Mesenchymal stem cell (in vitro differentiated cells and primary cell): Measurements from ENCODE around the gene OXCT2.
A peak's percentile ranks its signal among the peaks of the same experiment; 100 is the strongest.
"Not testable (repeated sequence)": the region's sequence is repeated elsewhere in the genome, so short reads cannot be mapped to it uniquely, and the experiment has no call there.

Experiments used
- DNase-seq: peaks from one replicate; pipeline ENCODE4 v3.0.0-alpha.2; 2013
- H2AFZ ChIP-seq: one replicate; pipeline ENCODE4 v1.6.1; 2013; ENCODE audit warnings: low read depth, mild to moderate bottlenecking, control low read depth, inconsistent platforms, low read length, moderate library complexity
- H2AK5ac ChIP-seq: 2 replicates; pipeline ENCODE4 v1.6.1; 2013; ENCODE audit warnings: low read length, moderate library complexity, mild to moderate bottlenecking, inconsistent platforms; ENCODE audit not compliant: severe bottlenecking
- H2BK120ac ChIP-seq: one replicate; pipeline ENCODE4 v1.6.1; 2013; ENCODE audit warnings: low read depth, mild to moderate bottlenecking, inconsistent platforms, low read length, moderate library complexity
- H2BK12ac ChIP-seq, 2 experiments: one replicate each; pipeline ENCODE4 v1.6.1; 2013; ENCODE audit warnings: inconsistent platforms in 2 of 2, low read length in 2 of 2, mild to moderate bottlenecking in 2 of 2, moderate library complexity in 2 of 2, control low read depth in 1 of 2
- H2BK15ac ChIP-seq: one replicate; pipeline ENCODE4 v1.6.1; 2013; ENCODE audit warnings: mild to moderate bottlenecking, low read depth, inconsistent platforms; ENCODE audit not compliant: poor library complexity, severe bottlenecking
- H2BK5ac ChIP-seq: 2 replicates; pipeline ENCODE4 v1.6.1; 2013; ENCODE audit warnings: low read depth, mild to moderate bottlenecking, low read length, control low read depth, inconsistent platforms; ENCODE audit not compliant: poor library complexity, severe bottlenecking
- H3K14ac ChIP-seq, 2 experiments: one replicate each; pipeline ENCODE4 v1.6.1; 2013; ENCODE audit warnings: inconsistent platforms in 2 of 2, low read length in 2 of 2, control low read depth in 1 of 2, mild to moderate bottlenecking in 1 of 2, moderate library complexity in 1 of 2
- H3K18ac ChIP-seq, 2 experiments: one replicate each; pipeline ENCODE4 v1.6.1; 2013; ENCODE audit warnings: inconsistent platforms in 2 of 2, low read length in 2 of 2, control low read depth in 1 of 2, low read depth in 1 of 2, mild to moderate bottlenecking in 1 of 2
- H3K23ac ChIP-seq, 2 experiments: one replicate each; pipeline ENCODE4 v1.6.1; 2013; ENCODE audit warnings: inconsistent platforms in 2 of 2, low read length in 2 of 2, mild to moderate bottlenecking in 2 of 2, moderate library complexity in 2 of 2, control low read depth in 1 of 2
- H3K27ac ChIP-seq: 2 replicates; pipeline ENCODE4 v1.5.1; 2013; ENCODE audit warnings: mild to moderate bottlenecking, moderate library complexity, low read length, control low read depth, inconsistent platforms; ENCODE audit not compliant: poor library complexity, severe bottlenecking
- H3K27me3 ChIP-seq, 2 experiments: 2 replicates each; pipeline versions ENCODE4 v1.6.1 to v1.7.0; 2013; ENCODE audit warnings: low read length in 2 of 2, mild to moderate bottlenecking in 2 of 2, moderate library complexity in 2 of 2, control low read depth in 1 of 2, inconsistent platforms in 1 of 2; ENCODE audit not compliant: control insufficient read depth in 1 of 2, insufficient read depth in 1 of 2
- H3K36me3 ChIP-seq, 2 experiments: 2 replicates each; pipeline versions ENCODE4 v1.6.1 to v1.7.0; 2013; ENCODE audit warnings: low read length in 2 of 2, control low read depth in 1 of 2, inconsistent platforms in 1 of 2, low read depth in 1 of 2, mild to moderate bottlenecking in 1 of 2; ENCODE audit not compliant: insufficient read depth in 2 of 2, control insufficient read depth in 1 of 2
- H3K4ac ChIP-seq, 2 experiments: one replicate each; pipeline ENCODE4 v1.6.1; 2013; ENCODE audit warnings: inconsistent platforms in 2 of 2, low read length in 2 of 2, mild to moderate bottlenecking in 2 of 2, moderate library complexity in 2 of 2, control low read depth in 1 of 2, low read depth in 1 of 2
- H3K4me1 ChIP-seq: 2 replicates; pipeline ENCODE4 v1.6.1; 2013; ENCODE audit warnings: low read depth, low read length, control low read depth; ENCODE audit not compliant: control insufficient read depth, insufficient read depth
- H3K4me2 ChIP-seq: 2 replicates; pipeline ENCODE4 v1.6.1; 2013; ENCODE audit warnings: low read length, mild to moderate bottlenecking, inconsistent platforms; ENCODE audit not compliant: poor library complexity, severe bottlenecking
- H3K4me3 ChIP-seq, 2 experiments: 2 replicates each; pipeline versions ENCODE4 v1.5.1 to v1.7.0; 2013; ENCODE audit warnings: low read length in 2 of 2, mild to moderate bottlenecking in 2 of 2, control low read depth in 1 of 2, low read depth in 1 of 2; ENCODE audit not compliant: insufficient read depth in 1 of 2
- H3K79me1 ChIP-seq: replicated peaks from 2 replicates; pipeline ENCODE4 v1.6.1; 2013; ENCODE audit warnings: mild to moderate bottlenecking, control low read depth, low read length, inconsistent platforms; ENCODE audit not compliant: poor library complexity, severe bottlenecking
- H3K9ac ChIP-seq: 2 replicates; pipeline ENCODE4 v1.7.0; 2013; ENCODE audit warnings: mild to moderate bottlenecking, low read length, moderate library complexity
- H3K9me3 ChIP-seq: 2 replicates; pipeline ENCODE4 v1.7.0; 2013; ENCODE audit warnings: mild to moderate bottlenecking, low read length; ENCODE audit not compliant: control insufficient read depth
- H4K8ac ChIP-seq: one replicate; pipeline ENCODE4 v1.6.1; 2013; ENCODE audit warnings: inconsistent platforms, mild to moderate bottlenecking, low read length, moderate library complexity
- H4K91ac ChIP-seq: one replicate; pipeline ENCODE4 v1.6.1; 2013; ENCODE audit warnings: mild to moderate bottlenecking, low read length, inconsistent platforms
- WGBS: methylation state at CpG from one replicate; pipeline ENCODE4 v1.1.7; 2013; ENCODE audit warnings: mixed read lengths; 5-methylcytosine and 5-hydroxymethylcytosine counted together

The OXCT2 gene

GRCh38 chr1:39775676-39776399 is 4.7 kb upstream of the OXCT2 start:
- not testable (repeated sequence) for H3K4me1 ChIP-seq, H2AK5ac ChIP-seq, H2BK12ac ChIP-seq, H3K4me2 ChIP-seq, DNase-seq, H3K23ac ChIP-seq, H3K27ac ChIP-seq, H3K9ac ChIP-seq, H2AFZ ChIP-seq, H3K14ac ChIP-seq, H3K36me3 ChIP-seq, H2BK120ac ChIP-seq, H3K9me3 ChIP-seq, H2BK5ac ChIP-seq, H3K4me3 ChIP-seq, H2BK15ac ChIP-seq, H4K8ac ChIP-seq, H3K18ac ChIP-seq, H4K91ac ChIP-seq, H3K4ac ChIP-seq, H3K79me1 ChIP-seq
- H3K27me3 ChIP-seq = peaks cover 15 to 34% of the 10 kb centered on the region in 2 experiments
- 75% methylated on average over 7 of the region's 20 CpGs for WGBS

DNA sequence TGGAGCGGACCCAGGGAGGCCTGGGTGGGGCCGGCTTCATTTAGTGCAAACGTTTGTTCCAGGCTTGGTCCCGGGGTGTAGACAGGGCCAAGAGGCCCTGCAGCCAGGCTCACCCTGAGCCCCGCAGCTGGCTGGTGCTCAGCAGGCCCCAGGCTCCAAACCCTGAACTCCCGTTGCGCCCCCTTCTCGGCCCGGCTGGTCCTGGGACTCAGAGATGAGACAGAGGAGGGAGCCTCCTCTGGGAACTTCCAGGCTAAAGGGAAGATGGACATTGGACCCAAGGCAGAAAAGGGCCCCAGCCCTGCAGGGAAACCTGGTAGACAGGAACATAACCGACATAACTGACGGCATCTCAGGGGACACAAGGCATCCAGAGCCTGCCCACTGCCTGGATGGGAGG is 4.0 kb upstream of the OXCT2 start:
- H3K27me3 ChIP-seq = peaks cover 8 to 29% of the 10 kb centered on the region in 2 experiments
- H2AFZ ChIP-seq, H3K4me3 ChIP-seq, DNase-seq, H3K18ac ChIP-seq, H3K27ac ChIP-seq, H3K79me1 ChIP-seq, H2BK15ac ChIP-seq, H2AK5ac ChIP-seq, H3K4ac ChIP-seq, H2BK12ac ChIP-seq, H3K4me1 ChIP-seq, H3K9ac ChIP-seq, H3K9me3 ChIP-seq, H3K36me3 ChIP-seq, H3K4me2 ChIP-seq, H2BK120ac ChIP-seq, H3K14ac ChIP-seq, H2BK5ac ChIP-seq, H3K23ac ChIP-seq, H4K8ac ChIP-seq, H4K91ac ChIP-seq: not testable (repeated sequence)
- WGBS = 82% methylated on average over 11 of the region's 11 CpGs

DNA sequence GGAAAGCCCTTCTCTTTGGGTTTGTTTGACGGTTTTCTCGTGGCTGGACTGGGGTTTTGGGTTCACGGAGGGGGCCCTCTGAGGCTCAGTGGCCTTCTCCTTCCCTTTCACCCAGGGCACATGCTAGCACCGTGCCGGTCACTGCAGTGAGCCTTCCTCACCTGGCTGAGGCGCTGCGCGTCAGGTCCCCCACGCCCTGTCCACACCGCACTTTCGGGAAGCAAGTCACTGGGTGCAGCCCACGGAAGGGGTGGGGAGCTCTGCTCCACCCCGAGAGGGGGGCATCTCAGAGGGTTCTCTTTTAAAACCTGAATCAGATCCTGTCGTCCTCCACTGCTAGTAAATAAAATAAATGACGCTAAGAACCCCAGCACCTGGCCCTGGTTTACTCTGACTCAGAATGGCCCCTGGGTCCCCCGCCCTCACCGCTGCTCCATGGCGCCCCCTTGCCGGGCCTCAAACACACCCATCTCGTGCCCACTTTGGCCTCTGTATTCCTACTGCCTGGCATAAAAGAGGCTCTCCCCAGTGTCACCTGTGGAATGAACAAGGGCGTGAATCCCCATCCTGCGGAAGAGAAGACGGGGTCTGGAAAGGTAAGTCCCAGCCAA is 2.3 kb upstream of the OXCT2 start:
- not testable (repeated sequence) for H3K36me3 ChIP-seq, H3K4me1 ChIP-seq, H3K18ac ChIP-seq, H2BK15ac ChIP-seq, H2BK120ac ChIP-seq, H3K9ac ChIP-seq, H3K23ac ChIP-seq, H3K4ac ChIP-seq, H3K4me3 ChIP-seq, H4K8ac ChIP-seq, H3K9me3 ChIP-seq, H3K27ac ChIP-seq, H2AK5ac ChIP-seq, H3K14ac ChIP-seq, H2BK12ac ChIP-seq, DNase-seq, H4K91ac ChIP-seq, H2AFZ ChIP-seq, H3K79me1 ChIP-seq, H3K4me2 ChIP-seq, H2BK5ac ChIP-seq
- H3K27me3 ChIP-seq = peaks cover 0 to 18% of the 10 kb centered on the region in 2 experiments
- WGBS = no CpG with 5 or more reads among the region's 23 CpGs

GRCh38 chr1:39770100-39771021 is 787 bp downstream of the OXCT2 start:
- 21% methylated on average over 12 of the region's 71 CpGs for WGBS
- not testable (repeated sequence) for H2BK120ac ChIP-seq, H3K9me3 ChIP-seq, H3K4me1 ChIP-seq, H4K91ac ChIP-seq, H3K27me3 ChIP-seq, H4K8ac ChIP-seq, H3K4me2 ChIP-seq, H2AK5ac ChIP-seq, H3K4ac ChIP-seq, H3K14ac ChIP-seq, H3K18ac ChIP-seq, H3K9ac ChIP-seq, H3K36me3 ChIP-seq, H3K23ac ChIP-seq, H2BK15ac ChIP-seq, H3K79me1 ChIP-seq, H2BK12ac ChIP-seq, H2BK5ac ChIP-seq, H2AFZ ChIP-seq, H3K27ac ChIP-seq
- H3K4me3 ChIP-seq = peak overlapping the region in 1 of 2 experiments; percentile 59
- peak; percentile 49 for DNase-seq
